Lower leg skin (tissue), 3 donors: ENCODE data around the gene KCNE1.
"Not testable (repeated sequence)": the region's sequence is repeated elsewhere in the genome, so short reads cannot be mapped to it uniquely, and the experiment has no call there.

ENCODE experiments used
- CTCF ChIP-seq, 3 donors: fragments of 450-650 bp; IDR thresholded peaks; one replicate each; pipeline ENCODE4 v1.5.1; 2016; ENCODE audit warnings: antibody characterized with exemption in 3 of 3, mild to moderate bottlenecking in 3 of 3, moderate library complexity in 2 of 3
- POLR2A ChIP-seq, 2 donors: fragments of 450-650 bp; IDR thresholded peaks; one replicate each; pipeline ENCODE4 v1.6.1; 2016 to 2017; ENCODE audit warnings: antibody characterized with exemption in 2 of 2, mild to moderate bottlenecking in 1 of 2, moderate library complexity in 1 of 2

GRCh38 chr21:34458266-34458665, 53.7 kb downstream of the KCNE1 start:
- not testable (repeated sequence) for TF ChIP-seq POLR2A, CTCF (IDR thresholded peaks at IDR 0.05)
